ENCODE data around the gene UNC45A. TPM values are rescaled to one million over a fixed set of nuclear protein-coding genes. Genes with fewer than 3 reads are reported as not detected.
A peak's percentile ranks its signal among the peaks of the same experiment; 100 is the strongest.

UNC45A gene
- total RNA-seq, 4 donors from 2014 or later: 38.7 to 76.0 (median 64.2) TPM

GRCh38 chr15:90954712-90955623, 19.9 kb downstream of the UNC45A start, which contains the start of gene RCCD1:
Gene RCCD1 (plus strand): TSS chr15:90954884. CDS start chr15:90956735, 1,851 bp downstream.
- H3K9me3 ChIP-seq: no peaks in the 10 kb centered on the region
- intact Hi-C loops (cut with DNase I): no loop called here
- DNase-seq: peak; percentile 64
- peak within 1 kb of the TSS; percentile 94 to 98 (median 96) for H3K27ac ChIP-seq
- H3K36me3 ChIP-seq: peaks cover 18 to 47% (median 27%) of the 10 kb centered on the region in 3 donors
- H3K27me3 ChIP-seq: no peaks in the 10 kb centered on the region
- WGBS, 2 donors: 0 to 3% methylated on average over 2 to 18 of the region's 69 CpGs
- H3K4me3 ChIP-seq: peak within 1 kb of the TSS; percentile 64 to 86 (median 84)
- peaks cover 19 to 39% (median 22%) of the 10 kb centered on the region in 3 donors for H3K4me1 ChIP-seq
- TF ChIP-seq POLR2A (IDR thresholded peaks at IDR 0.05): peak in 2 of 4 donors; percentile 53 to 69
- TF ChIP-seq, protein P1, sequence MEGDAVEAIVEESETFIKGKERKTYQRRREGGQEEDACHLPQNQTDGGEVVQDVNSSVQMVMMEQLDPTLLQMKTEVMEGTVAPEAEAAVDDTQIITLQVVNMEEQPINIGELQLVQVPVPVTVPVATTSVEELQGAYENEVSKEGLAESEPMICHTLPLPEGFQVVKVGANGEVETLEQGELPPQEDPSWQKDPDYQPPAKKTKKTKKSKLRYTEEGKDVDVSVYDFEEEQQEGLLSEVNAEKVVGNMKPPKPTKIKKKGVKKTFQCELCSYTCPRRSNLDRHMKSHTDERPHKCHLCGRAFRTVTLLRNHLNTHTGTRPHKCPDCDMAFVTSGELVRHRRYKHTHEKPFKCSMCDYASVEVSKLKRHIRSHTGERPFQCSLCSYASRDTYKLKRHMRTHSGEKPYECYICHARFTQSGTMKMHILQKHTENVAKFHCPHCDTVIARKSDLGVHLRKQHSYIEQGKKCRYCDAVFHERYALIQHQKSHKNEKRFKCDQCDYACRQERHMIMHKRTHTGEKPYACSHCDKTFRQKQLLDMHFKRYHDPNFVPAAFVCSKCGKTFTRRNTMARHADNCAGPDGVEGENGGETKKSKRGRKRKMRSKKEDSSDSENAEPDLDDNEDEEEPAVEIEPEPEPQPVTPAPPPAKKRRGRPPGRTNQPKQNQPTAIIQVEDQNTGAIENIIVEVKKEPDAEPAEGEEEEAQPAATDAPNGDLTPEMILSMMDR (IDR thresholded peaks at IDR 0.05): peak in 2 of 6 experiments; percentile 3 to 7

- Histone ChIP-seq H3K4me3 (peak overlapping the region; percentile 64 to 86 (median 84)), H3K27ac (peak overlapping the region in 3 of 4 donors; percentile 94 to 98 (median 96)), H3K4me1 (peaks cover 19 to 38% (median 22%) of the 10 kb centered on the region in 3 donors), H3K36me3 (peaks cover 14 to 47% (median 22%) of the 10 kb centered on the region in 3 donors), H3K27me3 (no peaks in the 10 kb centered on the region), H3K9me3 (no peaks in the 10 kb centered on the region)
- intact Hi-C loops (cut with DNase I): no loop called here
- no peak for DNase-seq
- TF ChIP-seq POLR2A (IDR thresholded peaks at IDR 0.05): no peak
- TF ChIP-seq, protein P1 (IDR thresholded peaks at IDR 0.05): no peak
- 50 to 51% methylated on average over 17 to 20 of the region's 20 CpGs for WGBS, 2 donors
These were observed 20.7 kb downstream of the UNC45A start for GRCh38 chr15:90955624-90956273.

DNA sequence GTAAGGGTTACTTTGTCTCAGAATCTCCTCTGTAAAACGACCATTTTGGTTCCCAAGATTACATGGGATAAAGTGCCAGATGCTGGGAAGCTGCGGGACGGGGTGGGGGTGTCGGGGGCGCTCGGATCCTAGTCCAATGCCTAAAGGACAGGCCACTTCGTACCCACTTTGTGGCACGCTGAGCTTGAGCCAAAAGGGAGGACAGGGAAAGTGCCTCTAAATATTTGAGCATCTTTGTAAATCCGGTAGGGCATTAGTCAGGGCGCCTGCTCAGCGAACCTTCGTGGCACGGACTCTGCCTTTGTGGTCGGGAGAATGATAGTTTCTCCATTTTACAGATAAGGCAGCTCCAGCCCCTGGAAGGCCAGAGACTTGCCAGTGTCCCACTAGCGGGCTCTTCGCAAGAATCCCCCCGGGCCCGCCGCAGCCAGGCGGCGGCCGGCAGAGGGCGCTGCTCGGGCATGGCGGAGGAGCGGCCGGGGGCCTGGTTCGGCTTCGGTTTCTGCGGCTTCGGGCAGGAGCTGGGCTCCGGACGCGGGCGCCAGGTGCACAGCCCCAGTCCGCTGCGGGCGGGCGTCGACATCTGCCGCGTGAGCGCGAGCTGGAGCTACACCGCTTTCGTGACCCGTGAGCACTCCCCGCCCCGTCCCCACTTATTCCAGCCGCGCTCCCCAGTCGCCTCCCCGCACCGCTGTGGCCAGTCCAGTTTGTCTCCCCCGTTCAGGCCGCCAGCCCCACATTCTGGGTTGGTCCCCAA, 21.4 kb downstream of the UNC45A start:
- peaks cover 19 to 38% (median 22%) of the 10 kb centered on the region in 3 donors for H3K4me1 ChIP-seq
- WGBS, 2 donors: 4 to 16% methylated on average over 13 to 24 of the region's 56 CpGs
- peak in 1 of 4 donors; percentile 5 for TF ChIP-seq POLR2A (IDR thresholded peaks at IDR 0.05)
- TF ChIP-seq, protein P1 (IDR thresholded peaks at IDR 0.05): peak; percentile 90 to 97 (median 94)
- H3K9me3 ChIP-seq: no peaks in the 10 kb centered on the region
- peaks cover 11 to 47% (median 16%) of the 10 kb centered on the region in 3 donors for H3K36me3 ChIP-seq
- intact Hi-C loops (cut with DNase I): no loop called here
- peak overlapping the region; percentile 66 to 78 (median 72) for H3K27ac ChIP-seq
- H3K27me3 ChIP-seq: no peaks in the 10 kb centered on the region
- DNase-seq: no peak
- peak overlapping the region; percentile 60 to 77 (median 67) for H3K4me3 ChIP-seq

GRCh38 chr15:90957031-90957790, 22.1 kb downstream of the UNC45A start:
- Histone ChIP-seq H3K27ac (peak overlapping the region; percentile 66 to 78 (median 72)), H3K9me3 (no peaks in the 10 kb centered on the region), H3K4me3 (peak overlapping the region; percentile 60 to 77 (median 67)), H3K36me3 (peaks cover 10 to 47% (median 11%) of the 10 kb centered on the region in 3 donors), H3K4me1 (peaks cover 19 to 38% (median 22%) of the 10 kb centered on the region in 3 donors), H3K27me3 (no peaks in the 10 kb centered on the region)
- WGBS, 2 donors: 26 to 28% methylated on average over 7 to 10 of the region's 63 CpGs
- intact Hi-C loops (cut with DNase I): no loop called here
- no peak for TF ChIP-seq POLR2A (IDR thresholded peaks at IDR 0.05)
- TF ChIP-seq, protein P1 (IDR thresholded peaks at IDR 0.05): no peak
- DNase-seq: no peak
